Gastrocnemius medialis (tissue), 4 donors: Measurements from ENCODE around the gene DTHD1.

Experiments used
- CTCF ChIP-seq, 5 experiments: fragments of 450-650 bp in 3 of 5; fragments of 200-600 bp in 2 of 5; sonication (generic) in 2 of 5; IDR thresholded peaks in 4 of 5; conservative IDR thresholded peaks in 1 of 5; 1 replicate in 4 of 5; 2 replicates in 1 of 5; pipeline ENCODE4 v1.5.1; 2016 to 2019; ENCODE audit warnings: antibody characterized with exemption in 5 of 5, mild to moderate bottlenecking in 3 of 5, moderate library complexity in 3 of 5
- POLR2A ChIP-seq, 2 donors: fragments of 450-650 bp; IDR thresholded peaks; one replicate each; pipeline ENCODE4 v1.6.1; 2017; ENCODE audit warnings: antibody characterized with exemption in 2 of 2, mild to moderate bottlenecking in 2 of 2, moderate library complexity in 2 of 2

DNA sequence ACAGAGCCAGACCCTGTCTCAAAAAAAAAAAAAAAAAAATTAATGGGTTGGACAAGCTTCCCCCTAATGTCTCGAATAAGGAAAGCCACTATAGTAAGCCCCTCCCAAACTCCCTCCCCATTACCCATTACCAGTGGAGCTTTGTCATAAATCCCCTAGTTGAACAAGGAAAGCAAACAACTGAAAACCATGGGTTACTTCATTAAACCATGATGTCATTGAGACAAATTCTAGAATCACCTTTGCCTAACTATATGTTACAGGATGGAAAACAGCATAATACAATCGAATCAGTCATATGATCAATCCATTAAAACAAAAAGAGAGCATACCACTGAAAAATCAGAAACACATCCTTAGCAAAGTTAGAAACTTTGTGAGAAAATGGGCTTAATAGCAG is 45.3 kb upstream of the DTHD1 start:
- TF ChIP-seq CTCF (IDR thresholded peaks at IDR 0.05 in 4 of 5, conservative IDR thresholded peaks at IDR 0.05 in 1 of 5) (no peak), POLR2A (IDR thresholded peaks at IDR 0.05) (no peak)
